ENCODE measurements around the gene MACROD2.

MACROD2 gene

DNA sequence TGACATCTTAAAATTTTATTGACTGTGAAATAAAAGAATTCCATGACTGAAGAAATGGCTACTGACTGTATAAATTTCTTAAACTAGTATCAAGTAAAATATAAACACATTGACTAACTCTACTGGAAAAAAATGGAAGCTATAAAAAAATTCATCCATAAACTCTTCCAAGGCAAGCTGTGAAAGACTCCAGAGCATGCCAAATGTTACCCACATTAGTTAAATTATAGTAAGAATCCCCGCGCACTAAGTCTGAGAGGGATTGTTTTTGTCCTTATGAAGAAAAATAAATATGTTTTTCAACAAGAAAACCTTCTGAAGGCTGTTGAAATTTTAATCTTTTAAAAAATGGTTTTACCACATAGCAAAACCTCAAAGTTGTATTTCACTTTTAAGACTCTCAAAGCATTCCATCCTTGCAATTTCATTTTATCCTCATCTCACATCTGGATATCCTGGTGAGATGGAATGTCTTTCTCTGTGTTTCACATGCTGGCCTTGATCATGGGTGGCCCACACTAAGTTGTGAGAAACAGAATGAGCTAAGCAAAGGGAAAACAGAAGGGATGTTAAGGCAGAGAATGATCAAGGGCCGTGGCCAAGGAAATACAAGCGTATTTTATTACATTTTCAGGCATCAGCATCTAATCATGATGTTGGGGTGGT lies 1845.5 kb downstream of the MACROD2 start:
- DNase-seq, result peak; percentile 5

DNA sequence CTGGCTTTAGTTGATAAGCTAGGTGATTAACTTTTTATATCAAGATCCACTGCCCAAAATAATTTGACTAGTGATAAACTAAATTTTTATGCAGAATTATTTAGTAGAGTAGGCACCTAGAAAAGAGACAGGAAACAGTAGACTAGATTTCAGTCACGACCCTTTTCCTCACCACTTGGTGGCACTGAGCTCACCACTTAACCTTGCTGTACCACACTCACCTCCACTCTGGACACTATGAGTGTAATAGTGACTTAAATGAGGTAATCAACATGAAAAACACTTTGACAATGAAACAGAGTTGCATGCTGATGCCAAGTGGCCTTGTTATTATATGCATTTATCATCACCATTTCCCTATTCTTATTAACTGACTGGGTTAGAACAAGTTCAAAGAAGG lies 1847.6 kb downstream of the MACROD2 start:
- no peak for DNase-seq

DNA sequence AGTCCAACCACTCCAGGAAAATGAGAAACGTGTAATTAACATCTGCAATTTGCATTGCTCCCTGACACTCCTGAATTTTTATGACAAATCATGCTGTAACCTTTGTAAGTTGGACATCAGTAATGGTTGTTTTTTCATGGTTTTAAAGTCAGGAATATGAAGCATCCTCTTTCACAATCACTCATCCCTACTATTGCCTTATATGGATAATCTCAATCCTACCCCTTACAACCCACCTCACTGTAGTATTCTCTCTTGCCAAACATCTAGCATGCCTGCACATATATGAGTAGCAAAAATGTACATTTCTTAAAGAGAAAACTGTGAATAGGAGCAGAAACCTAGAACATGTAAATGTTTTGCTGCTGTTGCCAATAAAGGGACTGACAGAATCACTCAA lies 1848.5 kb downstream of the MACROD2 start:
- no peak for DNase-seq

DNA sequence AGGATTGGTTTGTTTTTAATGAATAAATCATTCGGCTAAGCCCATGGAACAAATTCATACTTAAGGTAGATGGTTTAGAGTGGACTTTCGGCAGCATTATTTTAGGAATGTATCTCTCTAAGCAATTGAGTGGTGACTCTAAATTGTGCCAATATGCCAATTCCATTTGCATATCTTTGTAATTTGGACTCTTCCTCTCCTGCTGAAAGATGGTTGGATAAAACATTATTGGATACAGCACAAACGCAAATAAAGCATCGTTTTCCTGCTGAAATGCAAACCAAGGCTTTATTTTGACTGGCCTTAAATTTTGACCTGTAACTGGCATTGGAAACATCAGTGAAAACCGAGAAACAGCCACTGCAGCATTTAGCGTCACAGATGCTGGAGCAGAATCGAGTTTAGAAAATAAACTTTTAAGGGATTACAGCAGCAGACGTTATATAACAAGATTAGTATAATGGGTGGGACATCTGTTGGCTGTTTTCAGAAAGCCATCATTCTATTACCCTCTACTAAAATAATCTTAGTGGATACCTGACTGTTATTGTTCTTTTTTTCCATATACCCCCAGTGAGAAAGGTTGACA lies 1852.0 kb downstream of the MACROD2 start:
- DNase-seq, result no peak

DNA sequence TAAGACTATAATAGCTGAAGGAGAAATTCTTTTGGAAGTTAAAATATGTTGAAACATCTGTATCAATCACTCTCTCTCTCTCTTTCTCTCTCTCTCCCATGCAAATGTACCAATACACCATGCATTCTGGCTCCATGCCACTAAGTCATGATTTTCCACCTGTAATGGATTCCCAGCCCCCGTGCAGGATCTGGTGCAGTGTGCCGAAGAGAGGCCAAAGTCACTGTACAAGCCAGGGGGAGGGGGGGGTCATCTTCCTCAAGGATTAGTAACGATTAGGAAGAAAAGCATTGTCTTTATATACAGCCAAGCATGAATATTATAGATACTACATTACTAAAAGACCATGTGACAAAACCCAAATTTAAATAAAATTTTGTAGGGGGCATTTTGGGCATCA lies 1852.8 kb downstream of the MACROD2 start:
- no peak for DNase-seq

DNA sequence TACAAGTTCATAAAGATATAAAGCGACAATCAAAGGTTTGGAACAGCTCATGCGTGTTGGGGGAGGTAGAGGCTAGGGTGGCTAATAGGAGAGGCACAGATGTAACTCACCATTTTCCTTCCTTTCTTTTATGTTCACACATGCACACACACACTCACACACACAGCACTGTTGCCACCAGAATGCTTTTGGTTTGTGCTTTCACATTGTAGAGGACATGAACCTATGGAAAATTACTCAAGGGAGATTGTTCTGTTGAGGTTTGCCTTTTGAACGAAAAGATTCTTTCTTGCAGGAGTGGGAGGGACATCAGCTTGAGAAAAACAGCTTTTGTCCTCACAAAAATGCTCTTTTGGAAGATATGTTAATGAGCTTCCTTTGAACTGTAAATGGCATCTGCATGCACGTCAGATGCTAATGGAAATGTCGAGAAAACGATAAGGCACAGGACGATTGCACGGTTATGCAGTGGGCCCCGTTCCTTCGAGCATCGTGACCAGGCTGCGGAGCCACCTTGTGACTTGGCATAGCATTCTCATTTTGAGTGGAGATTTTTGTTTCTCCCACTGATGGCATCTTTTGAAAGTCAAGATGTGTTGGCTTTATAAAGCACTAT lies 1853.8 kb downstream of the MACROD2 start:
- no peak for DNase-seq

DNA sequence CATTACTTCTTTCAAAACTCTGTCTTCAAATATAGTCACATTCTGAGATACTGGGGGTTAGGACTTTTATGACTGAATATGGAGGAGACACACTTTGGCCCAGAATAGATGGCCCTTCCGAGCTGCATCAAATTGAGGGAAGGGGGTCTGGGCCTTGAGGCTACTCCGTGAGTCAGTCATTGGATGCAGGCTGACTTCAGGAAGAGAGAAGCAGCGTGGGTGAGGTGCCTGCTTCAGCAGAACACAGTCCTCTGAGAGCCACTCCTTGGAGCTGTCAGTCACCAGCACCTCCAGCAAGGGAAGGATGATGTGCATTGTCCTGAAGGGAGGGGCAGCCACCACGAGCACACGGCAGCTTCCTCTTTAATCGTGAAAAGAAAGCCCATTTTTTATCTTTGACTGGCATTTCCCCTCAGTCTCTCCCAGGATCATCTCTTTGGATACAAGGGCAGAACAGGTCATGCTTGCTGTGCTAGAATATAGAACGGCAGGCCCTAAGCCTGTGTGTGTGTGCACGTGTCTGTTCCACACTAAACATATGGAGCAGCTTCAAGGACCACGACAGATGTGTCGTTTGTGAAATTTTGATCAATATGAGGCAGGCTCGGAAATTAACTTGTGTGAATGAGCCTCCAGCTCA lies 1856.4 kb downstream of the MACROD2 start:
- DNase-seq, result no peak

DNA sequence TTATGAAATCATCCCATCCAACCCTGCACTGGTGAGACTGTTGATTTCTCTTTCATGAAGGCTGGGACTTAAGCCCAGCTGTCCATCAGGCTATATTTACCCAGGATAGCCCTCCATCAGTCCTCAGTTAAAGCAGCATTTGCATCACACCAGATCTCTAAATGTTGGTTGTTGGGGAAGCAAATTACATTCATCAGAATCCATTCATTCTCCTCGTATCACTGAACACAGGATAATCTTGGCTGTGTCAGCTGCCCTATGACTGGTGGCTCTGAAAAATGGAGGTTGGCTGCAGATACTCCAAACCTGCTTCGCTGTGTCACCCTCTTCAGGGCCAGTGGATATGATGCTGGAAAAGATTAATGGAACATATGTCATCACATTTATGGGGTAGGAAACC lies 1859.6 kb downstream of the MACROD2 start:
- DNase-seq, result no peak

DNA sequence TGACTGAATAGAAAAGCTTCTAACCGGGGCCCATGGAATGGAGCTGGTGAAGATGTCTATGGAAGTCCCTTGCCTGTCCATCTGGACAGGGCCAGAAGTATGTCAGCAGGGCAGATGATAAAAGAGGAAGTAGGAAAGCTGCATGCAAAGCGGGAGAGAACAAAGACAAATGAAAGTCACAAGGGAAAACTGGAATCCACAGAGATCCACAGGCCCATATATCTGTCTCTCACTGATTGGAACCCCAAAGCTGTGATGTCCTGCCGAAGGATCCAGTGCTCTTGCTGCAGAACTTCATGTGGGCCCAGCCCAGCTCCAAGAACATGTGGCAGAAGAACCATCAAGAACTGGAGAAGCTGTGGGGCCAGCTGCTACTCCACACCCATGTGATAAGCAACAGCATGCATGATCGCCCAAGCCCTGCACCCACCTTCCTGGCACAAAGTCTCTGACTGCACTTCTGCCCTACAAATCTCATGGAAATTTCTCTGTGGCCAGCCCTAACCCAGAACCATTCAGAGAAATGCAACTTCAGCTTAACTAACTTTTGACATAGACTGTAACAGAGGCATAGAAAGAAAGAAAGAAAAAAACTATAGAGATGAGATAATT lies 1862.0 kb downstream of the MACROD2 start:
- DNase-seq, result no peak

DNA sequence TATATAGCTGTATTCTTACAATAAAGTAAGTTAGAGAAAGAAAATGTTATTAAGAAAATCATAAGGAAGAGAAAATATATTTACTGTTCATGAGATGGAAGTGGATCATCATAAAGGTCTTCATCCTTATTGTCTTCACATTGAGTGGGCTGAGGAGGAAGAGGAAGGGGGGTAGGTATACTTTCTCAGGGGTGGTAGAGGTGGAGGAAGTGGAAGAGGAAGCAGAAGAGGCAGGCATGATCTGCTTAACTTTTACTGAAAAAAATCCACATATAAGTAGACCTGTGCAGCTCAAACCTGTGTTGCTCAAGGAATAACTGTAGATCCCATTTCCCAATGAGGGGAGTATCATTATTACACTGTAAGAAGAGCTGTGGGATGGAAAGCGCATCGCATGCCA lies 1863.7 kb downstream of the MACROD2 start:
- DNase-seq, result no peak

DNA sequence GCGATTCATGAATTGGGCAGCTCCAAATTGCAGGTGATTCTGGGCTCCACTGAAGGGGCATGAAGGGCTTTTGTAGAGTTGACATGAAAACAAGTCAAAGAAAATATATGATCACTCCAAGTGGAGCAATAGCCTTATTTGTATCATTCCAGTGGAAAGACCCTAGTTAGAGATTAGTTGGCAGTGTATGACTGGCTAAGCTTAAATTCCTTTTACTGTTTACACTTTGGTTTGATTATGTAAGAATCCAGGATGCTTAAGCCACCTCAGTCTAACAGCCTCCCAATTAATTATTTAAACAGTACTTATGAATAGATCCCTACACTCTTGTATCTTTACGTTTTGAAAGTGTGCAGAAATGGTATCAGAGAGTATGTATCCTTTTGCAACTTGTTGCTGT lies 1865.5 kb downstream of the MACROD2 start:
- DNase-seq, result no peak

DNA sequence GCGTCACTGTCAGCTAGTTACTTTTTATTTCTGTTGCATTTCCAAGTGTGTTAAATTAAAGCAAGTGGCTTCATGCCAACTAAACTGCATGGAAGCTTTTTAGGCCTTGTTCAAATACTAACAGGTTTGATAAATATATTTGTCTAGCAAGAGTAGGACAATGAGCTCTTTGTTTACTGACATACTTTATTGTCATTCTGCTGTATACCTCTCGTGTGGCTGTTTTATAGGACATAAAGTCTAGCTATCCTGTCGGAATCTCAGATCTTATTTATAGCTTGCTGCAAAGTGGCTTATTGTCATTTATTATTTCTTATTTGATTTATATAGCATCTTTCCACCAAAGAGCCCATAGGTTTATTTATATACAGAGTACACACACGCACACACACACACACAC lies 1866.9 kb downstream of the MACROD2 start:
- DNase-seq, result no peak

DNA sequence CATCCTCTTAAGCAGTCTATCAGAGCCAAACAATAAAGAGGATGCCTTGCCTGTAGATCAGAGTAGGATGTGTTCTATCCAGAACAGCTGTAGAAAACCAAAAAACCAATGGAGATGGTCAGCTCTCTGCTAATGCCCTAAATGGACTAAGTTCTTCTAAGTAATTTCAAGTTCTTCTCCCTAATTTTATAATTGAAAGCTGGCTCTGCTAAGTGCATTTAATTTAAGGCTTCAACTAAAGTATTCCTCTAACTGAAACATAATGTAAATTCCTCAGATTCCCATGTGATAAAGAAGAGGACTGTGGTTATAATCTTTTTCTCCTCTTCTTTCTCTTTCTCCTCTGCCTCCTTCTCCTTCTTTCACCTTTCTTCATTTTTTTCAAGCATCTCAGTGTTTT lies 1868.4 kb downstream of the MACROD2 start:
- no peak for DNase-seq

DNA sequence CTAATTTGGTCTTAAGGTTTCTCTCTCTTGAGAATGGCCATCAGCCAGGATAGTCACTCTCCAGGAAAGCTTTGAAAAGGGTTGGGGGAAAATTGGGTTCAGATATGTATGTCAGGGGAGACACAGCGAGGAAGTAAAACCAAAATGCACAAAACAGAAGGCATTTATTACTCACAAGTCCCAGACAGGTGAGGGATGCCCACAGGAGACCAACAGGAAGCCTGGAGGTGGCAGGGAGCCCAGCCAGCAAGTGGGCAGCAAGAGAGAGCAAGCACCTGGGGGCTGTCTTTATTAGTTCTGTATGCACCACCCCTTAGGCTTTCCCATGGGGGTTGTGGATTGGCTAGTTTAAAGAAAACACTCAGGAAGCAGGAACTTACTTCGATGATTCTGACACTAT lies 1870.2 kb downstream of the MACROD2 start:
- DNase-seq, result no peak

DNA sequence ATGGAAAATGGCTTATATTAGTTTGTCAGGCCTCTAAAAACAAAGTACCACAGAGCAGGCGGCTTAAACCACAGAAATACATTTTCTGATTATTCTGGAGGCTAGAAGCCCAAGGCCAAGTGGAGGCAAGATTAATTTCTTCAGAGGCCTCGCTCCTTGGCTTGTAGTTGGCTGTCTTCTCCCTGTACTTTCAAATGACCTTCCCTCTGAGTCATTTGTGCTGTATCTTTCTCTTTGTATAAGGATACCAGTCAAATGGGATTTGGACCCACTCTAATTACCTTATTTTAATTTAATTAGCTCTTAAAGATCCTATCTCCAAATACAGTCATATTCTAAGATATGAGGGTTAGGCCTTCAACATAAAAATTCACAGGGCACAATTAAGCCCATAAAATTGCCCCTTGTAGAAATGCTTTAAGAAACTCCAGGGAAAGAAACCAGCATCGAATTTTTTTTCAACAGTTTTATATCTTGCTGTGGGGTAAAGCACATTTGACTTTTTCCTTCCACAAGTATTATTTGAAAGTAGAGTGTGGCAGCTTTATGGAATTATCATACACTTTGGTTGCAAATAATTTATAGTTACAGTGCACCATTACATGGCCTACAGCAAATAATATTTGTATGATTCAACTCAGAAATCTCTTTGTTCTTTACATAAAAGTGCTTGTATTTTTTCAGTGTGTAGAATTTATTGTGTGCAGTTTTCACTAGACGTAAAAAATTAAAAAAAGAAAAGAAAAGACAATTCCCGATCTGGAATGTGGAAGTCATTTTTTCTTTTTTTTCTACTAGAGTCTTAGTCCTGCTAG lies 1871.8 kb downstream of the MACROD2 start:
- DNase-seq, result no peak

DNA sequence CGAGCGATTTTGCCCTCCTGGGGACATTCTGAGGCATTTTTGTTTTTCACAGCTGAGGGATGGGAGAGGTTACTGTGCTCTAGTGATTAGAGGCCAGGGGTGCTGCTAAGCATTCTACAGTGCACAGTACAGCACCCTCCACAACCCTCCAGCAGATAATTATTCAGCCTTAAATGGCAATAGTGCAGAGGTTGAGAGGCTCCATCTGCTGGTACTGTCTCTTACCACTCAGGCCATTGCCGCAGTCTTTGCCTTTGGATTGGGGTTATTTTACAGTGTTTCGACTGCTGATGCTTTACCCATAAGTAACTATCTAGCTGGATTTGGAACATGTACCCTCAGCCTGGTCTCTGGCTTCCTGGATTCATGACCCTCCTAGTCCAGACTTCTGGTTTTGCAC lies 1872.6 kb downstream of the MACROD2 start:
- DNase-seq, result no peak

DNA sequence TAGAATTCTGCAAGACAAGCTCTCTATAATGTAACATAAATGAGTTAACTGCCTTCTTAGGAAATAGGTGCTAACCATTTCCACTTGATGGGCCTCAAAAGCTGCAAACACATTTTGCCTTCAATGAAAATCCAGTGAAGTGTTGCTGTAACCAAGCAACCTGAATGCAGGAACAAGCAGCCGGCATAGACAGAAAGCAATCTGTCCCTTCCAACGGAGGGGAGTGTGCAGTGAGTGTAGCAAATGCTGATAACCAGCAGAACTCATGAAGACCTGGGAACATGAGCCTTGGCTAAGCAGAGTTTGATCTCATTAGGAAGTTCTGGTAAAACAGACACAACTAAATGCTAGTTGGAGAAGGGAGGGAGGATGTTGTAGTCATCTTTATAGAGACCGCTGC lies 1880.1 kb downstream of the MACROD2 start:
- DNase-seq, result no peak

DNA sequence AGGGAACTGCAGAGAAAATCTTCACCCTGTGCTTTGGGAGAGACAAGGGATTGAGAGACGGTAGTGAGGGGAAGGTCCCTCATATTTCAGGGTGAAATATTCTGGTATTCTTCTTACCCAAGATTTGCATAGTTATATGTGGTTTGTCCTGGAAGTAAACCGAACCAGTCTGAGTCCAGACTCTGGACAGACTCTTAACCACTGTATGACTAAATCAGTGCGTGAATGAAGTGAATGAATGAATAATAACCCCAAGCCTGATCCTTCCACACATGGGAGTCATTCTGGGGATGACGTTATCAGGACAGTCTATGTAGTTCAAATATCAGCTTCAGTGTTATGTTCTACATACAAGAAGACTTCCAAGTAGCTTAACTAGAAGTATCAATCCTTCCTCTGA lies 1887.2 kb downstream of the MACROD2 start:
- DNase-seq, result no peak

DNA sequence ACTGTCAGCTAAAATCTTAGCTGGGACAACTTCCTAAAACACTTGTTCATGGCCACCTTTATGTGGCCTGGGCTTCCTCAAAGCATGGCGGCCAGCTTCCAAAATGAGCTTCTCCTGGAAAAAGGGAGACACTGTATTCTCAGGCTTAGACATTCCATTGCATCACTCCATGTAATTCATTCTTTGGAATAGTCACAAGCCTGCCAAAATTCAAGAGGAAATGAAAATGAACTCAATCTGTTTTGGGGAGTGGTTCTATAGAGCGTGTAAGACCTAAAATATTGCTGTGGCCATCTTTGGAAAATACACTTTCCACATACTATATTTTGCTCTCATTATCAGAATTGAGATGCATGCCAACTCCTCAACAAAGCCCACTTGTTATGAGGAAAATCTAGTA lies 1890.9 kb downstream of the MACROD2 start:
- DNase-seq, result no peak

DNA sequence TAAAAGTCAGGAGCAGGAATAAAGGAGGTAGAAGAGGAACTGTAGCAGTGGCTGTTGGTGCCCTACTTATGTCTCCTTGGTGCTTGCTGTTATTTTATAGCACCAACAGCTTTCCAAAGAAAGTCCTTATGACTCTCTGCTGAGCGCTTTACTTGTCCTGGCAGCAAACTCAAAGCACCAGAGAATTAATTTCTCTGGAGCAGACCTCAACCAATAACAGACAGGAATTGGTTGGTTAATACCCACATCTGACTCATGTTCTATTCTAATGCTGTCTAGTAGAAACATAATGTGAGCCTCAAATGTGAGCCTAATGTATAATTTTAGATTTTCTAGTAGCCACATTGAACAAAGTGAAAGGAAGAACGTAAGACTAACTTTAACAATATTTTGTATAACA lies 1892.1 kb downstream of the MACROD2 start:
- DNase-seq, result no peak

DNA sequence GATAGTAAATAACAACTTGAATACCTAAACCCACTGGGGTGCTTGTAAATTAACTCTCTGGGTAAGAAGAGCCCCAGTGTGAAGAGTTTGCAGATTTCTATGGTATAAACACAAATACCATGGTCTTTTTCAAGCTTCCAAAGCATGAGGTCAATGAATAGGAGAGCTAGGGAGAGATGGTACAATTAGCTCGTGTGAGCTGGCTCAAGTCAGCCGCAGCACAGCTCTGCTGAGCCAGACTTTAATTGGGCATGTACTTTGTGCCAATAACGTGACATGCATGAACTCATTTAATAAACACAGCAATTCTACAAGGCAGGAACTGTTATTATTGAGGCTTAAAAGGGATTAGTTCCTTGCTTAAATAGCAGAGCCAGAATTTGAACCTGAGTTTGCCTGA lies 1893.7 kb downstream of the MACROD2 start:
- no peak for DNase-seq

DNA sequence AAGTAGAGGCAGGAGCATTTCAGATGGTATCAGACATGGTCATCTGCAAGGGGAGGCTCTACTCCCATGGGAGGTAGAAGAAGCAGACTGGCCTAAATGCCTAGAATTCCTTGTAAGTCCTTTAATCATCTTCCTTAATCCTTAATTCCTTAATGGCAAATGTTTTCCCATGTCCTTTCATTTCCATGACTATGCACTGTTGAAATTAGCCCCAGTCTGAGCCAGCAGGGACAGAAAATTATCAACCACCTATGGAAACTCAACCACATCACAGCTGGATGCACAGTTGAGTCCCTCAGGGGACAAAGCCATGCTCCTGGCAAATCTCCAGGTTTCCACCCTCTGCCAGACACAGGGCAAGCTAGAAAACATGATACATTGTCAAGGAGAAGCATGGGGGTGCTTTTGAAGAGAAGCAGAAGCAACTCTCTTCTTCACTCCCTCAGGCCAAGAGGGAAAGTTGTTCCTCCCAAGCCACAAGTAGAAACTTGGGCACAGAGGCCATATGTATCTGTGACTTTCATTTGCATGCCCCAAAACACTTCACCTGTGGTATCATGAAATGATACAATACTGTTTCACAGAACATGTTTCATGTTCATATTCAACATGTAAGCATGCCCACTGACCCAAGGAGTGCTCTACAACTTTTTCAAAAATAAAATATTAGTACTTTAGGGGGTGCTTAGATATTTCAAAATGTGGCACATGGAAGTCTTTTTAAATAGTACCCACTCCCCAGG lies 1894.4 kb downstream of the MACROD2 start:
- peak; percentile 41 for DNase-seq

Data from fibroblast of skin of back (primary cell).